CD4-positive, alpha-beta T cell treated with Interleukin-17A for 4 hours (primary cell): ENCODE results near the gene RARS1.

ENCODE experiments used
- DNase-seq: peaks from one replicate; pipeline ENCODE4 v3.0.0-alpha.2; 2020; ENCODE audit warnings: mixed read lengths

Gene RARS1

DNA sequence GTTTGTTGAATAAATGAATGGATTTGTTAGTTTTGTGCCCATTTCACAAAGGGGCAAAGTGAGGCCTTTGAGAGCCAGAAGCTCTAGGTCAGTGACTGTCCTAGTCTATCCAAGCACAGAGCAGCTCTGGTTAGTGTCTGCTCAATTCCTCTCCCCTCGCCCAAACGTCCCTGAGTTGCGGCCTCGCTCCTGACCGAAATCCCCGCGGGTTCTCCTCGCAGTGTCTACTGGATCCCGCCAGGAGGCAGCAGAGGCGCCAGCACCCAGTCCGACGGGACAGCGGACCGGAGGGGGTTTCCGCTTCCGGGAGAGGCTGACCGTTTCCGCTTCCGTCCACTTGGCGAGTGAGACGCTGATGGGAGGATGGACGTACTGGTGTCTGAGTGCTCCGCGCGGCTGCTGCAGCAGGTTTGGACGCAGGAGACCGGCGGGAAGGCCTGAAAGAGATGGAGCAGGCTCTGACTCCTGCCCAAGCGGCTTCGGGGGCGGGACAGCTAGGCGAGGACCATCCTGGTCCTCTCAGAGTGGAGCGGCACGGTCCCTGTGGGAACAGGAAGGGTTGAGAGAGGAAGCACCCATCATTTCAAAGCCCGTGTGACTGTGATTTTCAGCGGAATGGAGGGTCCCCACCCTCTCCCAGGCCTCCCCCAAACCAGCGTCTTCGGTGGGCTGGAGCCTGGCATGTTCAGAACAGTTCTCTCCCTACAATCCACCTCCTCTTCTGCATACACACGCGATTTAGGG lies at the start of gene RARS1:
TSS of gene RARS1 (plus strand) at position 336 of the 744 bp plus-strand sequence. CDS start at position 364, 28 bp downstream.
- DNase-seq, result peak; percentile 89

DNA sequence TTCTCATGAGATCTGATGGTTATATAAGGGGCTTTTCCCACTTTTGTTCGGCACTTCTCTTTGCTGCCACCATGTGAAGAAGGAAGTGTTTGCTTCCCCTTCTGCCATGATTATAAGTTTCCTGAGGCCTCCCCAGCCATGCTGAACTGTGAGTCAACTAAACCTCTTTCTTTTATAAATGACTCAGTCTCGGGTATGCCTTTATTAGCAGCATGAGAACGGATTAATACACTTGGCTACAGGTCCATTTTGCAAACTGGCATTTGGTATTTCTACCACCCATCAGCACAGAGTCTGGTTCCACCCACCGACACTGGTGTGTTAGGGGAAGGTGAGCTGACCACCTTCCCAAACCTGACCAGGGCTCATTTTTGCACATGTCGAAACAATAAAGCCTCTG lies 47.9 kb upstream of the RARS1 start:
- no peak for DNase-seq

DNA sequence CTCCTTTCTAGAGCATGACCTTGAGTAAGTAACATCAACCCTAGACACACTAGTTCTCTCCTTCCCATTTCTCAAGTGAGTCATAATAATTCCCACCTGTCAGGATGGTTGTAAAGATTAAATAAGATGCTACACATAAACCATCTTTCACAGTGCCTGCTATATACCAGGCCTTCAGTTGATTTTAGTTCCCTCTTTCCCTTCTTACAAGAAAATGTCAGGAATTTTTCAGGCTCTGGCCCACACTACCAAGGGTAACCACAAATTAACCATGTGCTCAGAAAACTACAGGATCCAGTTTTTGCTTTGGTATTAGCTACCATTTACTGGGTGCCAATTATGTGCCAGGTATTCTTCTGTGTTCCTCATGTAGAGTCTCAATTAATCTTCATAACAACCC lies 42.7 kb upstream of the RARS1 start:
- DNase-seq, result no peak

DNA sequence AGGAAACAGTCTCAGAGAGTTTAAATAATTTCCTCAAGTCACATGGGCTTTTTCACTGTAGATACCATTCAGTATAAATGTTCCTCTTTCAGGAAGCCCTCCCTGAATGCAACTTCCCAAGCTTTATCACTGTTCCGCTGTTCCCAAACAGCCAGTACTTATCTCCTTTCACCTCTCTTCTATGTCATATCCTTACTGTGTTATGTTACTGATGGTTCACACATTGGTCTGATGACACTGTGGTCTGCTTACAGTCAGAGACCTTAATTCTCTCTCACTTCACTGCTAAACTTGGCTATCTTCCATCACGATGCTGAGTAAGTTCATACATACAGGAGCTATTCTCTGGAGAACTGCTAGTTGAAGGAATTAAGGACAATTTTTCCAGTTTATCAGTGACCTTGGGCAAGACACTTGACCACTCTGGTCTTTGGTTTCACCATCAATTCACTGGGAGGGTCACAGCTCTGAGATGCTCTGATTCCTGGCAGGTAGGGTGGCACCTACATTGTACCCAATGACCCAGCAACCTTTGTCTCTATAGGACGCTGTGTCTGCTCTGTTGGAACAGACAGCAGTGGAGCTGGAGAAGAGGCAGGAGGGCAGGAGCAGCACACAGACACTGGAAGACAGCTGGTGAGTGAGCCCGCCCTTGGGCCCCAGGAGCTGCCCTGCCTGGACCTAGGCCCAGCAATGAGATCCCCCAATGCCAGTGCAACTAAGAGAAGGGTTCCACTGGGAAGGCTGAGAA lies 42.1 kb upstream of the RARS1 start:
- DNase-seq, result no peak

DNA sequence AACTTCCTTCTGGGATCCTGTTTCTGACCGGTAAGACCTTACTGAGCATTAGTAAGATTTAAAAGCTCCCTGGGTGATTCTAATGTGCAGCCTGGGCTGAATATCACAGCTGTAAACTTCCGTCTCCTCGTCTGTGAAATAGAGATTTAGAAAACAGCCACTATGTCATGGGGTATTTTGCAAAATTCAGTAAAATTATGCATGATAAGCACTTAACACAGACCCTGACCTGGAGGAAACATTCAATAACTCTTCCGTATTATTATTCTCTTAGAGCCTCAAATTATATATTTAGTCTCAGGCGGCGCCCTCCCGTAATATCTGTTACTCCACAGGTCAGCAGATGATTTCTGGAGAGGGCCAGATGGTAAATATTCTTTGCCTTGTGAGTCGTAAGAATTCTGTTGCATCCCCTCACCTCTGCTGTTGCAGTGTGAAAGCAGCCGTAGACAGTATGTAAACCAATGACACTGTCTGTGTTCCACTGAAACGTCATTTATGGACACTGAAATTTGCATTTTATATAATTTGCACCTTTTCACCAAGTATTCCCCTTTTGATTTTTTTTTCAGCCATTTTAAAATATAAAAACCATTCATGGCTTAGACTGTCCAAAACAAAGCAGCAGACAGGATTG lies 39.2 kb upstream of the RARS1 start:
- no peak for DNase-seq

DNA sequence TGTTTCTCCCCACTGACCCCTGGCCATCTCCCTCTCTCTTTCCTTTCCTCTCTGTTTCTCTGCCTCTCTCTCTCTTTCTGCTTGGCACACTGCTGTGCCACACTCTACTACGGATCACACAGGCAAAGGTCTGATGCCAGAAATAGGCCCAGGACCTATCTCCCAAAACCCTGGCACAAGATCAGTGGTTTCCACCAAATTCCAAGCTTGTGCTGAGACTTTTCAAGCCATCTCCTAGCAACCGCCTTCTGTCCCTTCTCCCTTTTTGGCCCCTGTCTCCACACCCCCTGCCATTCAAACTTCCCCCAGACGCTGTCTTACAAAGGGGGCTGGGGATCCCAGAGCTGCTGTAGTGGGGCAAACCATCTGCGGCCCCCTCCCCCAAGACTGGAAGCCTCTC lies 38.5 kb upstream of the RARS1 start:
- no peak for DNase-seq

DNA sequence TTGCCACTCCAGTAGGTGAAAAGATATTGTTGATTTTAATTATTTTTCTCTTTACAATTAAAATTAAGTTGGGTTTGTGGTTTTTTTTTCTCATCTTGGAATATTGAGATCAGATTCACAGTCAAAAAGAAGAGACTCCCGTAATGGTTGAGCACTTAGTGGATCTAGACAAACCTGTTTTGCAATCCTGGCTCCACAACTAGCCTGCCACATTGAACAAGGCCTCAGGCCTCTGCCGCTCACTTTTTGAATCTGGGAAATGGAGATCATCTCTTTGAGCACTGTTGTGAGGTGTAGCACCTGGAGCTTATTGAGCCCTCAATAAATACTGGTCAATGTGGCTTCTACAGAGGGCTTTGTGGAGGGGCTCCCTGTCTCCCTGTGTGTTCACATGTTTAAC lies 37.1 kb upstream of the RARS1 start:
- DNase-seq, result no peak

DNA sequence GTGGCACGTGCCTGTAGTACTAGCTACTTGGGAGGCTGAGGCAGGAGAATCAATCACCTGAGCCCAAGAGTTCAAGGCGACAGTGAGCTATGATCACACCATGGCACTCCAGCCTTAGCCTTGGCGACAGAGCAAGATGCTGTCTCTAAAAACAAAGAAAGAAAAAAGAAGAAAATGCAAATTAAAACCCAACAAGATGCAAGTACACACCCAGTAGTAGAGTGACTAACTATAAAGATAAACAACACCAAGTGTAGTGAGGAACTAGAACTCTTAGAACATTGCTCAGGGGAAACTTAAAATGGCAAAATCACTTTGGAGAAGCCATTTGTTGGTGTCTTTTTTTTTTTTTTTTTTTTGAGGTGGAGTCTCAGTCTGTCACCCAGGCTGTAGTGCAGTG lies 34.7 kb upstream of the RARS1 start:
- DNase-seq, result no peak

DNA sequence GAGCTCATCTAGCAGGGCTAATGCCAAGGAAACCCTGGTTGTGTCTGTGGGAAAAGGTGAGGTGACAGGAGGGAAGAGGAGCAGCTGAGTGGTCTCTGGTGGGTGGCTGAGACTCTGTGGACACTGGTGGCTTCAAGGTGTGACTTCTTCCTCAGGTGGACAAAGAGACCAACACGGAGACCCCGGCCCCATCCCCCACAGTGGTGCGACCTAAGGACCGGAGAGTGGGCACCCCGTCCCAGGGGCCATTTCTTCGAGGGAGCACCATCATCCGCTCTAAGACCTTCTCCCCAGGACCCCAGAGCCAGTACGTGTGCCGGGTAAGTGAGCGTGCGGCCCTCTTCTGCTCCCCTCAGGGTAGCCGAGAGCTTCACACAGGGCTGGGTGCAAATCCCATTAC lies 31.1 kb upstream of the RARS1 start:
- no peak for DNase-seq

DNA sequence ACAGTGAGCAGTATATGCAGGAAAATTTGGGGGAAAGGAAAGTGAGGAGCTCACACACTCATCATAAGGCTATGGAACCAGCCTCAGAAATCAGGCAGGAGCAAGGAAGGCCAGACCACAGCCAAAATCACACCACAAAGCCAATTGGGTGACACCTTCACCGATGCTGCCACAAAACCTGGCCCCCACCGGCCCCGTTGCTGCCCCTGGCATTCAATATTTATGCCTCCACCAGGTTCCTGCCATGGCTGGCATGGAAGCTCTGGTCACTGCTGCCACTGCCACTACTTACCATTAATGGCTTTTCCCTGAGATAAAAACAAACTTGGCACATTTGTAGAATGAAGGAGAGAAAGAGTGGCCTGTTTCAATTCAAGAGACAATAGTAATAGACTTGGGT lies 28.7 kb upstream of the RARS1 start:
- no peak for DNase-seq

DNA sequence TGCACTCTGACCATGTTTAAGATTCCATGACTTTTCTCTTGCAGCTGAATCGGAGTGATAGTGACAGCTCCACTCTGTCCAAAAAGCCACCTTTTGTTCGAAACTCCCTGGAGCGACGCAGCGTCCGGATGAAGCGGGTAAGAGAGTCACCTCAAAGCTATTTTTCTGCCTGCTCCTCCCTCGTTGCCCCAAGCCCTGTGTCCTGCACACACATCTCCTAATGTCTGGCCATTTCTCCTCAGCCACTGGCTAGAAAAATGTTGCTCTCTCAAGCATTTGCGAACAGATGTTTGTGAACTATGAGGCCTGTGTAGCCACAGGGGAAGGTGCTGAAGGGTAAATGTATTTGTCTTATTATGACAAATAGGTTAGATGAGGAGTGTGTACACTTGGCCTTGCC lies 25.7 kb upstream of the RARS1 start:
- no peak for DNase-seq

DNA sequence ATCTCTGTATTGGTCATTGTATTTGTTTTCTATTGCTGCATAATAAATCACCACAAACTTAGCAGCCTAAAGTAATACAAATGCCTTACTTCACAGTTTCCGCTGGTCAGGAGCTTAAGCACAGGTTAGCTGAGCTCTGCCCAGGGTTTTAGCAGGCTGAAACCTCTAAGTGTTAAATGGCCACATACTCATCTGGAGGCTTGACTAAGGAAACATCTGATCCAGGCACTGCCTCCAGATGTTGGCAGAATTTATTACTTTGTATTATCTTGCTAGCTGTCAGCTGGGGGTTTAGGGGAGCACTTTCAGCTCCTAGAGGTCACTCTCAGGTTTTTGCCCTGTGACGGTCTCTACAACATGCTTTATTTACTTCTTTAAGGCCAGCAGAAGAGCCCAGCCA lies 23.2 kb upstream of the RARS1 start:
- no peak for DNase-seq

DNA sequence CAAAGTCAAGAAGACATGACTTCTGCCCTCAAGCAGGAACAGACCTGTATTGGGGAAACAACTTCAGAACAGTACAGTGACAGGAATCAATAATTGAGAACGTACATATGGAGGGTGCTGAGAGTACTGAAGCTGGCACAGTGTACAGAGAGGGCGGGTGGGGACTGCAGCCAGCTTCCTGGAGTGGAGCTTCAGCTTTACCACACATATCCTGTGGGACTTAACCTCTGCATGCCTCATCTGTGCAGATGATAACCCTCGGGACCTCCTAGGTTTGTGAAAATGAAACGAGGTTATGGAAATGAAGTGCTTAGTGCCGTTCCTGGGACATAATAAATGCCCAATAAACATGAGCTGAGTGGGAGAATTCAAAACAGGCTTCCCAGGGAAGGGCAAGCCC lies 22.1 kb upstream of the RARS1 start:
- no peak for DNase-seq

DNA sequence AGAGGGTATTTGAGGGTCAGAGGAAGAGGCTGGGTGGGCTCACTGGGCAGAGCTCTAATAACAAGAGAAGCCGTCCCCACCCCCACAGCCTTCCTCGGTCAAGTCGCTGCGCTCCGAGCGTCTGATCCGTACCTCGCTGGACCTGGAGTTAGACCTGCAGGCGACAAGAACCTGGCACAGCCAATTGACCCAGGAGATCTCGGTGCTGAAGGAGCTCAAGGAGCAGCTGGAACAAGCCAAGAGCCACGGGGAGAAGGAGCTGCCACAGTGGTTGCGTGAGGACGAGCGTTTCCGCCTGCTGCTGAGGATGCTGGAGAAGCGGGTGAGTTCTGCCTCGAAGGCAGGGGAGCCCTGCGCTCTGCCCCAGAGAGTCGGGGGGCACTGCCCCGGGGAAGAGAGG lies 21.6 kb upstream of the RARS1 start:
- no peak for DNase-seq

DNA sequence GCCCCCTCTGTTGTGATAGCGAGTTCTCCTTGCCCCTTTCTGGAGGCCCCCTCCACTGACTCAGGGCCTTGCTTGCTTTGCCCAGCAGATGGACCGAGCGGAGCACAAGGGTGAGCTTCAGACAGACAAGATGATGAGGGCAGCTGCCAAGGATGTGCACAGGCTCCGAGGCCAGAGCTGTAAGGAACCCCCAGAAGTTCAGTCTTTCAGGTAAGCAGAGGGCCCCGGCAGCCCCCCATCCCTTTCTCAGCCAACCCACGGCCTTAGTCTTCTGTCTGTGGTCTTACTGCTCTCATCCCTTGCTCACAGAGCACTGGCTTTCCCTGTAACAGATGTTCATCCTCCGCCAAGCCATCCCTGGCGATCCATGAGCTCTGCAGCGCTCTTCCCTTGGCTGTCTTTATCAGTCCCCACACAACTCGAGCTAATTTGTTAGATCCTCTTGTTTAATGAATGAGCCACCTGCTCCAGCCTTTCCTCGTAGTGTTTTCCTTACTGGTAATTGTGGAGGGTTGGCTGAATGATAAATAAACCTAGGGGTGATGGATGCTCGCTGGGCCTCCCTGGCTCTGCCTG lies 18.4 kb upstream of the RARS1 start:
- no peak for DNase-seq

DNA sequence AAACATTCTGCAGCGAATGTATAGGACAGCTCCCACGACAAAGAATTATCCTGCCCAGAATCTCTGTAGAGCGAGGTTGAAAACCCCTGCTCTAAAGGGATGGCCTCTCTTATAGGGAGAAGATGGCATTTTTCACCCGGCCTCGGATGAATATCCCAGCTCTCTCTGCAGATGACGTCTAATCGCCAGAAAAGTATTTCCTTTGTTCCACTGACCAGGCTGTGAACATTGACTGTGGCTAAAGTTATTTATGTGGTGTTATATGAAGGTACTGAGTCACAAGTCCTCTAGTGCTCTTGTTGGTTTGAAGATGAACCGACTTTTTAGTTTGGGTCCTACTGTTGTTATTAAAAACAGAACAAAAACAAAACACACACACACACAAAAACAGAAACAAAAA lies 17.4 kb upstream of the RARS1 start:
- DNase-seq, result no peak

DNA sequence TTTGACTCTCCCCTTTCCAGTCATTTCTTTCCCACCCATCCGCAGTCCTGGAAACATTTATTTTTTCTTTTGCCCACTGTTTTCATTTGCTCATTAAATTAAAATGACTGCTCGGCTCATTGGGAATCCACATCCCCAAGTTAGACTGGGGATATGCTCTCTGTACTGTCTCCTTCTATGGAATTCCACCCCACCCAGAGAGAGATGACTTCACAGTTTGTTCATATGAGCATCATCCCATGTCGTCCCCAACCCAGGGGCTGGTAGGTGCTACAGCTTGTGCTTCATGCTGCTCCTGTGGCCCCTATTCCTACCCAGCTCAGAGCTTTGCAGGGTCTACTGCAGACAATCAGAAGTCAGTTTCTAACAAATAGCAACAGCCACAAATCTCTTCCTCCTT lies 16.5 kb upstream of the RARS1 start:
- DNase-seq, result no peak

DNA sequence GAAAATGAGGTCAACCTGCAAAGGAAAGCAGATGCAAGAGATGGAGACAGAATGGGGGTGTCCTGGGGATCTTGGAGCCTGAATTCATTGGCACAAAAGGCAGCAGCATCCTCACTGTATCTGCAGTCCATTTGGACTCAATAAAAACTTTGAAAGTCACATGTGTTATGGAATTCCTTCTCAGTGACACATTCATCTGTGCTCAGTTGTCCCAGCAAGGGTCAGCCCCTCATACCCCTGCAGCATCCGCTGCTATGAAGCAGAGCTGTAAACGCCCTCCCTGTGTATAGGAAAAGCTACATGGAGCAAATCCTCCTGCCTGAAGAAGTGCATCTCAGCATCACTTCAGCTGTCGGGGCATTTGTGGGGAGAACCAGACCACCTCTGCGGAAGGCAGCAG lies 14.5 kb upstream of the RARS1 start:
- no peak for DNase-seq

DNA sequence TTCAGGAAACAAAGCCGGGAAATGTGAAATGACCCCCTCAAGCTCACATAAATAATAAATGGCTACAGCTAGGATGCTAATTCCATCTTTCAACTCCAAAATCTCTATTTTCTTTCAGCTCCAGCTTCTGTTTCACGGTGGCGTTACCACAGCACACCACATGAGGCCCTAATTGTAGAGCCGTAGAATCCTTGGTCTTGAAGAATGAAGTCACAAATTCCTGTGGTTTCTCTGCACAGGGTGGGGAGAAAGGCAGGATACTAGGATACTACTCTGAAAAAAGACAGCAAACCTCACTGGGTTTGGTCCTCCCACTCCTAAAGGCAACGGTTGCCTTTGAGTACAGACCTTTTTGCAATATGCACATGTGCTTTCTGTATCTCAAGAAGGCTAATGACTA lies 13.9 kb upstream of the RARS1 start:
- DNase-seq, result no peak

DNA sequence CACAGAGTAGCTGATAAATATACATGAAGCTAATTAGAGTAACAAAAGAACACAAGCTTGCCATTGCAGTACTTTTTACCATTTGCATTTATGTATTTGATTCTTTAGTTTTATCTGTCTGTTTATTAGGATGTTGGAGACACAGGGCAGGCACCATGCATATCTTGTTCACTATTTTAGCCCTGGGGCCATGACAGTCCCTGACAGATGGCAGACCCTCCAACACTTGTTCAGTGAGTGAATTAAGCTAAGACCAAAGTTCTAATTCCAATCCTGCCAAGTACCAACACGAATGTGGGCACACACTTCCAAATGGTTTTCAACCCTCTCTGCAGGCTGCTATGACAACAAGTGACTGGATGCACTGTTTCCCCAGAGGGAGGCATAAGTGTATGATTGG lies 12.0 kb upstream of the RARS1 start:
- DNase-seq, result no peak

DNA sequence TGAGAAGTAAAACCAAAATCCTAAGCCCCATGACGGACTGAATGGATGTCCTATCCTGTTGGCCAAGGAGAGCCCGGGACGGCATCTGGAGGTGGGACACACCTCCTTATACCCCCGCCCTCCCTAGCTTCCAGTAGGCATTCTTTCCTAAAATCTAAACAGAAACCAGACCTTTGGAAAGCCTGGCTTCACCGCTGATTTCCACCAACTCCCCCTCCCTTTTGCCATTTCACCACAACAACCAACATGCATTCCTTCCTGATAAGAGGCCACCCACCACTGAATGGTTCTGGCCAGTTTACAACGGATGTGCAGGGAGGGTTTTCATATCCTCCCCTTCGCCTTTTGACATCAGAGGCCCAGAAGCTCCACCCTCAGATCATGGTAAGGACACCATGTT lies 9.2 kb upstream of the RARS1 start:
- DNase-seq, result no peak

DNA sequence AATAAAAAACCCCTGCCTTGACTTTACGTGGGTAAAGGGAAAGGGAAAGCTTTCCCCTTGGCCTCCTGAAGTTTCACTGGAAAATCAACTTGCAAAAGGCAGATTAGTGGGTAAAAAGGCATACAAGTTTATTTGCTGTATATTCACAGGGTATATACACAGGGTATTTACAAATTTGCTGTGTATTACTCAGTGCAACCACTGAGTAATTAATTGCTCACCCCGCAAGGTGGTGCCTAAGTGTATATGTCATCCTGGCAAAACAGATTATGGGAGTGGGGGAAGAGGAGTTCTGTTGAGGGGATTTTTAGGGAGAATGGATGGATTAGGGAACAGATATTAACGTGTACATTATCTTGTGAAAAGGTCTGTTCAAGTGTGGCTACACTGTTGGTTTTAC lies 7.1 kb upstream of the RARS1 start:
- DNase-seq, result no peak

DNA sequence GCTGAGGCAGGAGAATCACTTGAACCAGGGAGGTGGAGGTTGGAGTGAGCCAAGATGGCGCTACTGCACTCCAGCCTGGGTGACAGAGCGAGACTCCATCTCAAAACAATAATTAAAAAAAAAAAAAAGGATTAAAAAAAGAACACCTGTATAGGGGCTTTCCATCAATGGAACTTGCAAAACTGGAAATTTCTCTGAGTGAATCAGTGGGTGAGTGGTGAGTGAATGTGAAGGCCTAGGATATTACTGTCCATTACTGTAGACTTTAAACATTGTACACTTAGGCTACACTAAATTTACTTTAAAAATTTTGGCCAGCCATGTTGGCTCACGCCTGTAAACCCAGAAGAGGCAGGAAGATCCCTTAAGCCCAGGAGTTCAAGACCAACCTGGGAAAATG lies 5.7 kb upstream of the RARS1 start:
- no peak for DNase-seq

DNA sequence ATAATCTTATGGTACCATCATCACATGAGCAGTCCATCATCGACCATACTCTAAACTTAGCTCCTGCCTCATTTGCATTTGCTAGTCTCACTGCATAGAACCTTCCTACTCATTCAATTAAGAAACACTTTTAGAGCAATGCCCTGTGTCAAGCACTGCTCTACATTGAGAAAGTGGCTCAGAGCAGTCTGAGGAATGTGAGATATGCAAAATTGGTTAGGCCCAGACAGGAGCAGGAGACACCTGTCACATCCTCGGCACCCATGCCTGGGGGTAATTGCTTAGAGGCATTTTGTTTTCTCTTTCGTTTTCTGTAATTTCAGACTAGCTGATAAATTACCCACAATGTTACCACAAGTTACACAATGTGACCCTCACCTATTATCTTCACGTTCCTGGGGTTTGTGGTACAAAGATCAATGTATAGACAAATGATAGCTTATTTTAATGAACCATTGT lies 4.9 kb upstream of the RARS1 start:
- no peak for DNase-seq
